ENCODE measurements around the gene UCP2. TPM values are rescaled to one million over a fixed set of nuclear protein-coding genes. Genes with fewer than 3 reads are reported as not detected.

The UCP2 gene
- total RNA-seq, 3 donors from 2014 or later (not counting 1 experiment from before 2014, with no cell fraction given): 463 to 946 (median 562) TPM

DNA sequence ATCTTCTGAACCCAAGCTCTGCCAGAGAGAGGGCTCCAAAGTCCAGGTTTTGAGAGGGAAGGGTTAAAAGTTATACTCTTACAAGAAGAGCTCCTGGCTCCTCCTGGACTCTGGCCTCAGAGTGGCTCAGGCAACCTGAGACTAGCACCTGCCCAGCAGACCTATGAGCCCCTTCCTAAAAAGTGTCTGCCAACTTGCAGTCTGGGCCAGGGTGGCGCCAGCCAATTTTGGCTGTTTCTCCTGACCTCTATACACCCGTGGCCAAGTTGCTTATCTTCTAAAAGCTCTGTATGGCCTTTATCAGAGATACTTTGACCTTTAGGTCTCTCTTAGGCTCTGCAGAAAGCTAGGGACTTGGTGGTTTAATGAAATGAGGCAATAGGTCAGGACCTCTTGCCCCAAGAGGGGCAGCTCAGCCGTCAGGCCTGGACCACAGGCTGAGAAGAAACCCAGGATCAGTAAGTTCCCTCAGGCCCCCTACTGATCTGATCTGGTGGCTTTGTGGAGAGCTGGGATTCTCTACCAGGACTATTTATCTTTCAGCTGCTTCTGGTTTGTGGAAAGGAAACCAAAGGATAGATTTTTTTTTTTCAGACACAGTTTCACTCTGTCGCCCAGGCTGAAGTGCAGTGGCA is 36.6 kb upstream of the UCP2 start:
- Mint-ChIP-seq H3K4me1 (peaks cover 19 to 20% of the 10 kb centered on the region in 2 donors), H3K36me3 (peaks cover 8% of the 10 kb centered on the region), H3K9me3 (no peaks in the 10 kb centered on the region), H3K27me3 (ENCODE audit: low read depth in 2 of 2) (no peaks in the 10 kb centered on the region), H3K27ac (no peak overlapping the region), H3K4me3 (peak overlapping the region; percentile 38)
- TF ChIP-seq, protein P1, sequence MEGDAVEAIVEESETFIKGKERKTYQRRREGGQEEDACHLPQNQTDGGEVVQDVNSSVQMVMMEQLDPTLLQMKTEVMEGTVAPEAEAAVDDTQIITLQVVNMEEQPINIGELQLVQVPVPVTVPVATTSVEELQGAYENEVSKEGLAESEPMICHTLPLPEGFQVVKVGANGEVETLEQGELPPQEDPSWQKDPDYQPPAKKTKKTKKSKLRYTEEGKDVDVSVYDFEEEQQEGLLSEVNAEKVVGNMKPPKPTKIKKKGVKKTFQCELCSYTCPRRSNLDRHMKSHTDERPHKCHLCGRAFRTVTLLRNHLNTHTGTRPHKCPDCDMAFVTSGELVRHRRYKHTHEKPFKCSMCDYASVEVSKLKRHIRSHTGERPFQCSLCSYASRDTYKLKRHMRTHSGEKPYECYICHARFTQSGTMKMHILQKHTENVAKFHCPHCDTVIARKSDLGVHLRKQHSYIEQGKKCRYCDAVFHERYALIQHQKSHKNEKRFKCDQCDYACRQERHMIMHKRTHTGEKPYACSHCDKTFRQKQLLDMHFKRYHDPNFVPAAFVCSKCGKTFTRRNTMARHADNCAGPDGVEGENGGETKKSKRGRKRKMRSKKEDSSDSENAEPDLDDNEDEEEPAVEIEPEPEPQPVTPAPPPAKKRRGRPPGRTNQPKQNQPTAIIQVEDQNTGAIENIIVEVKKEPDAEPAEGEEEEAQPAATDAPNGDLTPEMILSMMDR (IDR thresholded peaks at IDR 0.05): no peak
- intact Hi-C loops (cut with micrococcal nuclease): no loop called here
- H3K4me3 ChIP-seq (ENCODE audit: low read length): no peak overlapping the region
- DNase-seq (no peak), ATAC-seq (peak in 1 of 3 donors; percentile 11)
- peaks cover 5% of the 10 kb centered on the region for H3K36me3 ChIP-seq (ENCODE audit: control insufficient read depth, insufficient read depth, low read length)
- 79% methylated on average over 3 of the region's 4 CpGs for WGBS (ENCODE audit: insufficient coverage)
- peak overlapping the region; percentile 15 for H3K27ac ChIP-seq (ENCODE audit: low read length)
- H3K9me3 ChIP-seq (ENCODE audit: control insufficient read depth, insufficient read depth, low read length): no peaks in the 10 kb centered on the region
- H3K4me1 ChIP-seq (ENCODE audit: control insufficient read depth, insufficient read depth, low read length): peaks cover 50% of the 10 kb centered on the region
- no peaks in the 10 kb centered on the region for H3K27me3 ChIP-seq (ENCODE audit: control insufficient read depth, insufficient read depth, low read length)

DNA sequence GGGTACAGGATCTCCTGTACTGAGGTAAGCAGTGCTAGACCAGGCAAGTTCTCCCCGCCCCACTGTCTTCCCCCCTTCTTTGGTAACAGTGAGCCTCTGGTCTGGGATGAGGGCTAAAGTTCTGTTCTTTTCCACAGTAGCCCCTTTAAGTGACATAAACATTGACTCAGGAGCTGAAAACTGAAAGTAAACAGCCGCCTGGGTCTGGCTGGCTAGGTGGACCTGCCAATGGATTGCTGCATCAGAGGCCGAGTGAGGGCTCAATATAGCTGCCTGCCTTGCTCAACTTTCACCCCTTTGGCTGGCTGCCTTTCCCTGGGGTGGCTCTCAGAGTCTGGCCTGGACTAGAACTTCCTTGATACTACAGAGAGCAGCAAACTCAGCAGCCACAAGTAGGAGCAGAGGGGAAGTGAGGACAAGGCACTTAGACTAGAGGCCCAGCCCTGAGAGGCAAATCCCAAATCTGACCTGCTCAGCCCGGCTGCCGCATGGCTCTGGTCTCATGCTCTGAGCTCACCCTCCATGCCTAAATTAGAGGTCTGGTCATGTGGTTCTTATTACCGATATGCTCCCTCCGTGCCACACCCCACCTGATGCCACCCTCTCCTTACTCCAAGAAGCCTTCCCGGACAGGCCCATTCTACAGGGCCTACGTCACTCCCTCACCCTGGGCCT is 35.8 kb upstream of the UCP2 start:
- TF ChIP-seq, protein P1 (IDR thresholded peaks at IDR 0.05): no peak
- H3K4me3 ChIP-seq (ENCODE audit: low read length): no peak overlapping the region
- H3K27ac ChIP-seq (ENCODE audit: low read length): no peak overlapping the region
- H3K27me3 ChIP-seq (ENCODE audit: control insufficient read depth, insufficient read depth, low read length): no peaks in the 10 kb centered on the region
- WGBS (ENCODE audit: insufficient coverage): 91% methylated on average over 9 of the region's 9 CpGs
- Mint-ChIP-seq H3K27ac (no peak overlapping the region), H3K4me1 (peaks cover 14 to 17% of the 10 kb centered on the region in 2 donors), H3K36me3 (peaks cover 3% of the 10 kb centered on the region), H3K27me3 (ENCODE audit: low read depth in 2 of 2) (no peaks in the 10 kb centered on the region), H3K4me3 (no peak overlapping the region), H3K9me3 (no peaks in the 10 kb centered on the region)
- intact Hi-C loops (cut with micrococcal nuclease): no loop called here
- H3K9me3 ChIP-seq (ENCODE audit: control insufficient read depth, insufficient read depth, low read length): no peaks in the 10 kb centered on the region
- H3K36me3 ChIP-seq (ENCODE audit: control insufficient read depth, insufficient read depth, low read length): peaks cover 5% of the 10 kb centered on the region
- H3K4me1 ChIP-seq (ENCODE audit: control insufficient read depth, insufficient read depth, low read length): peaks cover 52% of the 10 kb centered on the region
- ATAC-seq (no peak), DNase-seq (no peak)

DNA sequence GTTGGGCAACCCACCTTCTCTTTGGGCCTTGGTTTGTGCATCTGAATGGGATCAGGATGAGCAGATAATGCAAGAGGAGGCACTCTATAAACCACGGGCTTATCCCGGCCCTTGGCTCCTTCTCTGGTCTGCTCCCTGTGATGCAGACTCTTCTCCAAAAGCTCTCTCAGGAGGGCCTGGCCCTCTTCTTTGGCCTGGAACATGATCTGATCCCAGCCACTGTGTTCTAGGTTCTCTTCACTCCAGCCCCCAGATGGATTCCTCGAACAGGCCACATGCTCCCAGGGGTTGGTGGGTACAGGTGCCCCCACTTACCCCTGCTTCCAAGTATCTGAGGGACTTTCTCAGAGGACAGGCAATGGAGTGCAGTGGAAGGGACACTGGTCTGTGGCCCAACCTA is 35.0 kb upstream of the UCP2 start:
- DNase-seq: no peak
- H3K36me3 Mint-ChIP-seq: no peaks in the 10 kb centered on the region
- Histone ChIP-seq H3K27ac (ENCODE audit: low read length) (no peak overlapping the region), H3K4me1 (ENCODE audit: control insufficient read depth, insufficient read depth, low read length) (peaks cover 54% of the 10 kb centered on the region), H3K36me3 (ENCODE audit: control insufficient read depth, insufficient read depth, low read length) (peaks cover 5% of the 10 kb centered on the region), H3K9me3 (ENCODE audit: control insufficient read depth, insufficient read depth, low read length) (no peaks in the 10 kb centered on the region), H3K4me3 (ENCODE audit: low read length) (no peak overlapping the region), H3K27me3 (ENCODE audit: control insufficient read depth, insufficient read depth, low read length) (no peaks in the 10 kb centered on the region)
- H3K4me1 Mint-ChIP-seq: peaks cover 14% of the 10 kb centered on the region in 2 donors
- 97% methylated on average over 3 of the region's 3 CpGs for WGBS (ENCODE audit: insufficient coverage)
- intact Hi-C loops (cut with micrococcal nuclease): no loop called here
- H3K27ac Mint-ChIP-seq: no peak overlapping the region
- TF ChIP-seq, protein P1 (IDR thresholded peaks at IDR 0.05): no peak
- H3K27me3 Mint-ChIP-seq (ENCODE audit: low read depth in 2 of 2): no peaks in the 10 kb centered on the region
- no peaks in the 10 kb centered on the region for H3K9me3 Mint-ChIP-seq
- ATAC-seq: no peak
- H3K4me3 Mint-ChIP-seq: no peak overlapping the region

All from natural killer cell (primary cell).